ENCODE data around the gene INSM1. TPM values are rescaled to one million over a fixed set of nuclear protein-coding genes. Genes with fewer than 3 reads are reported as not detected.

Gene INSM1
- polyA plus RNA-seq, 1 donor (not counting 4 experiments of a cell fraction or from before 2014, with no cell fraction given): not detected

DNA sequence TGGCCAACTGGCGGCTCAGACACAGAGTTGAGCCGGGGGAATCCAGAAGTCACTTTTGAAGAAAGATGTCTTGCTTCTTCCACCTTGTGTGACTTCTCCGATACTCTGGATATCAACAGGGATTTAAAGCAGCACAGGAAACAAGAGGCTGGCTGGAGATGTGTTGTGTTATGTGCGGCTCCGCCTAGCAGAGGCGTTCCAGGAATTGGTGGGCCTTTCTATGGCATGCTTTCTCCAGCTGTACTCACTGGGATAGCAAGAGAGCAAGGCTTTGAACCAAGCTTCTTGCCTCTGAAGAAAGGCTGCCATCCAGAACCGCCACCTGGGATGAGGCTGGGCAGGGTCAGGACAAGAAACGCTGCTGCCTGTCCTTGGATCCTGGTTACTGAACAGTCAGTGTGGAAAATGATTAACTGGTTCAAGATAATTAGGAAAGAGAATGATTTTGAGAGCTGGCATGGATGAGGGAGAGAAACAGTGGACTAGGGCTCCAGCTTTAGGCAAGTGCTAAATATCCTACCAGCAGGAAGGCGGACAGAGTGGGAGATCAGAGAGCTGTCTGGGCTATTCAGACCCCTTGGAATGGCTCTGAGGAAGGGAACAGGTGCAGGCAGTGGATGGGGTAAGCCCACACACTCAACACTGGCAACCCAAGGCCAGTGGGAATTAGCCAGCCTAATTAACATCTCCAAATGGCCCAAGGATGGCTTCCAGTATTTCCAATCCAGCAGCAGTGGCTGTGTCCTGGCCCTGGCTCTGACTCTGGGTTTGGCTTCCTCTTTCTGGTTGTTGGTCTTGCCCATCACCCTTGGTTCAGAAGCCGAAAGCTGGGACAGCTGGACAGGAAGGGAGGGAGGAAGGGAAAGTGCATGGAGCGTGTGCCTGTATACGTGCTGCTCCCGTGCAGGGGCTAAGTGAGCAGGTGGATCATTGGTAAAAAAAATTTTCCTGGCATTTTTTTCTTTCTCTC lies 31.9 kb downstream of the INSM1 start:
- FAIRE-seq (no peak), DNase-seq (ENCODE audit: low read depth, low spot score) (no peak)
- no peak overlapping the region for H3K9ac ChIP-seq (ENCODE audit: control insufficient read depth, extremely low read depth, insufficient read depth, low read length)
- no peaks in the 10 kb centered on the region for H3K36me3 ChIP-seq (ENCODE audit: control insufficient read depth in 2 of 2, extremely low read depth in 1 of 2, insufficient read depth in 2 of 2, low read length in 2 of 2)
- no peaks in the 10 kb centered on the region for H4K20me1 ChIP-seq (ENCODE audit: control insufficient read depth, extremely low read depth, insufficient read depth, low read length)
- no peak overlapping the region for H3K4me2 ChIP-seq (ENCODE audit: control insufficient read depth, extremely low read depth, insufficient read depth, low read depth, low read length)
- dilution Hi-C loops (cut with MboI; ENCODE audit: extremely low pct_ligation_motif_present, low sequenced_read_pairs): no loop called here
- no peak overlapping the region for H3K27ac ChIP-seq (ENCODE audit: control insufficient read depth, insufficient read depth, low read length)
- TF ChIP-seq EZH2 (IDR thresholded peaks at IDR 0.05; ENCODE audit: low read length): no peak
- TF ChIP-seq, protein P1, sequence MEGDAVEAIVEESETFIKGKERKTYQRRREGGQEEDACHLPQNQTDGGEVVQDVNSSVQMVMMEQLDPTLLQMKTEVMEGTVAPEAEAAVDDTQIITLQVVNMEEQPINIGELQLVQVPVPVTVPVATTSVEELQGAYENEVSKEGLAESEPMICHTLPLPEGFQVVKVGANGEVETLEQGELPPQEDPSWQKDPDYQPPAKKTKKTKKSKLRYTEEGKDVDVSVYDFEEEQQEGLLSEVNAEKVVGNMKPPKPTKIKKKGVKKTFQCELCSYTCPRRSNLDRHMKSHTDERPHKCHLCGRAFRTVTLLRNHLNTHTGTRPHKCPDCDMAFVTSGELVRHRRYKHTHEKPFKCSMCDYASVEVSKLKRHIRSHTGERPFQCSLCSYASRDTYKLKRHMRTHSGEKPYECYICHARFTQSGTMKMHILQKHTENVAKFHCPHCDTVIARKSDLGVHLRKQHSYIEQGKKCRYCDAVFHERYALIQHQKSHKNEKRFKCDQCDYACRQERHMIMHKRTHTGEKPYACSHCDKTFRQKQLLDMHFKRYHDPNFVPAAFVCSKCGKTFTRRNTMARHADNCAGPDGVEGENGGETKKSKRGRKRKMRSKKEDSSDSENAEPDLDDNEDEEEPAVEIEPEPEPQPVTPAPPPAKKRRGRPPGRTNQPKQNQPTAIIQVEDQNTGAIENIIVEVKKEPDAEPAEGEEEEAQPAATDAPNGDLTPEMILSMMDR (optimal IDR thresholded peaks at IDR 0.05 in 1 of 3, IDR thresholded peaks at IDR 0.05 in 1 of 3, conservative IDR thresholded peaks at IDR 0.05 in 1 of 3; ENCODE audit: extremely low read depth in 1 of 3, insufficient read depth in 2 of 3, low read length in 3 of 3): no peak
- H3K9me3 ChIP-seq (ENCODE audit: control insufficient read depth, low read depth, low read length): no peaks in the 10 kb centered on the region
- H3K79me2 ChIP-seq (ENCODE audit: control insufficient read depth, insufficient read depth, low read length): no peaks in the 10 kb centered on the region
- H2AFZ ChIP-seq (ENCODE audit: control insufficient read depth, low read length): no peak overlapping the region
- H3K4me1 ChIP-seq (ENCODE audit: control insufficient read depth, extremely low read depth, insufficient read depth, low read length): no peaks in the 10 kb centered on the region
- H3K27me3 ChIP-seq (ENCODE audit: control insufficient read depth, extremely low read depth, insufficient read depth, low read length): no peaks in the 10 kb centered on the region
- no peak overlapping the region for H3K4me3 ChIP-seq (ENCODE audit: control insufficient read depth in 2 of 3, extremely low read depth in 1 of 3, insufficient read depth in 2 of 3, low read depth in 1 of 3, low read length in 3 of 3)
- H3K9me1 ChIP-seq (ENCODE audit: control insufficient read depth, extremely low read depth, insufficient read depth, low read length): no peaks in the 10 kb centered on the region

DNA sequence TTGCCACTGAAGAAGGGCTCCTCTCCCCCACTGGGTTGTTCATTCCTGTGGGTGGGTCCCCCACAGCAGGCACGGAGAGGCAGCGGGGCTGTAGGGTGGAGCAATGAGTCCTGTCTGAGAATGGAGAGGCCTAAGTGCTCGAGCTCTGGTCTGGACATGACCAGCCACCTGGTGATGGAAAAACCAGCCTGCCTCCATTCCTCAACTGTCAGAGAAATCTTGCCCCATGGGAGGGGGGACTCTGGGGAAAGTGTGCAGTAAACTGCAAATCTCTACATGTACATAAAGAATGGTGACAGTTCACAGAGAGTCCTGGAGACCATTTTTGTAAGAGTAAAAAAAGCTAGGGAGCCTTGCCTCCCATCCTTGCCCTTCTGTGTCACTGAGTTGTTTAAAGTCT lies 34.1 kb downstream of the INSM1 start:
- H3K4me1 ChIP-seq (ENCODE audit: control insufficient read depth, extremely low read depth, insufficient read depth, low read length): no peaks in the 10 kb centered on the region
- FAIRE-seq: no peak
- H2AFZ ChIP-seq (ENCODE audit: control insufficient read depth, low read length): no peak overlapping the region
- H3K9me1 ChIP-seq (ENCODE audit: control insufficient read depth, extremely low read depth, insufficient read depth, low read length): no peaks in the 10 kb centered on the region
- DNase-seq (ENCODE audit: low read depth, low spot score): no peak
- H3K4me3 ChIP-seq (ENCODE audit: control insufficient read depth in 2 of 3, extremely low read depth in 1 of 3, insufficient read depth in 2 of 3, low read depth in 1 of 3, low read length in 3 of 3): no peak overlapping the region
- H3K79me2 ChIP-seq (ENCODE audit: control insufficient read depth, insufficient read depth, low read length): no peaks in the 10 kb centered on the region
- dilution Hi-C loops (cut with MboI; ENCODE audit: extremely low pct_ligation_motif_present, low sequenced_read_pairs): no loop called here
- H3K4me2 ChIP-seq (ENCODE audit: control insufficient read depth, extremely low read depth, insufficient read depth, low read depth, low read length): no peak overlapping the region
- TF ChIP-seq, protein P1 (optimal IDR thresholded peaks at IDR 0.05 in 1 of 3, IDR thresholded peaks at IDR 0.05 in 1 of 3, conservative IDR thresholded peaks at IDR 0.05 in 1 of 3; ENCODE audit: extremely low read depth in 1 of 3, insufficient read depth in 2 of 3, low read length in 3 of 3): no peak
- TF ChIP-seq EZH2 (IDR thresholded peaks at IDR 0.05; ENCODE audit: low read length): no peak
- H4K20me1 ChIP-seq (ENCODE audit: control insufficient read depth, extremely low read depth, insufficient read depth, low read length): no peaks in the 10 kb centered on the region
- no peaks in the 10 kb centered on the region for H3K27me3 ChIP-seq (ENCODE audit: control insufficient read depth, extremely low read depth, insufficient read depth, low read length)
- H3K9me3 ChIP-seq (ENCODE audit: control insufficient read depth, low read depth, low read length): no peaks in the 10 kb centered on the region
- H3K36me3 ChIP-seq (ENCODE audit: control insufficient read depth in 2 of 2, extremely low read depth in 1 of 2, insufficient read depth in 2 of 2, low read length in 2 of 2): no peaks in the 10 kb centered on the region
- no peak overlapping the region for H3K27ac ChIP-seq (ENCODE audit: control insufficient read depth, insufficient read depth, low read length)
- H3K9ac ChIP-seq (ENCODE audit: control insufficient read depth, extremely low read depth, insufficient read depth, low read length): no peak overlapping the region
